ENCODE data around the gene TTC39C. TPM values are rescaled to one million over a fixed set of nuclear protein-coding genes. Genes with fewer than 3 reads are reported as not detected.

The TTC39C gene
- total and polyA plus RNA-seq, 2 of the 8 experiments (the other 6 are each of a cell fraction or from before 2014, with no cell fraction given): 8.1 to 79.1 TPM

GRCh38 chr18:24000613-24001490 lies 13.7 kb upstream of the TTC39C start (continued):
- TF ChIP-seq HDAC2 (IDR thresholded peaks at IDR 0.05; ENCODE audit: borderline replicate concordance in 1 of 2, low read depth in 2 of 2, low read length in 2 of 2) (no peak), TBP (IDR thresholded peaks at IDR 0.05; ENCODE audit: low read depth, low read length) (no peak), SUZ12 (IDR thresholded peaks at IDR 0.05; ENCODE audit: low read length) (no peak), E2F6 (IDR thresholded peaks at IDR 0.05) (no peak), JUN (IDR thresholded peaks at IDR 0.05; ENCODE audit: low read depth, low read length) (no peak)

Data from H1 (cell line).